ENCODE results near the gene PAPSS1. TPM values are rescaled to one million over a fixed set of nuclear protein-coding genes. Genes with fewer than 3 reads are reported as not detected.

Gene PAPSS1
- total and polyA plus RNA-seq, 9 of the 15 experiments (the other 6 are each of a cell fraction or from before 2014, with no cell fraction given), result 21.1 to 53.9 (median 41.9) TPM

DNA sequence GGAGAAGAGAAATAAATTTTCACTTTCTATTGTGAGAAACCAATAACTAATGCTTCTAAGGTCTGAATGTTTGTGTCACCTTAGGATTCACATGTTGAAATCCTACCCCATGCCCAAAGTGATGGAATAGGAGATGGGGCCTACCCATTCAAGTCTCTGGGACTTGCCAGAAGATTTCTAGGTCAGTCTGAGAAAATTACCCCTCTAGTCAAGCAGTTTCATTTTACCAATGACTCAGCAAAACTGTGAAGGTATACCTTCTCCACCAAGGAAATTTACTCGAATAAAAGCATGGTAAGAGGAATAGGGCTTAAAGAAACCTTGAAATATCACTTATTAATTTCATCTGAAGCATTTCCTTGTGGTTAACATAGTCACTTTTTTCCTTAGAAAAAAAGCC, 23.5 kb upstream of the PAPSS1 start (continued):
- TF ChIP-seq, protein P1, sequence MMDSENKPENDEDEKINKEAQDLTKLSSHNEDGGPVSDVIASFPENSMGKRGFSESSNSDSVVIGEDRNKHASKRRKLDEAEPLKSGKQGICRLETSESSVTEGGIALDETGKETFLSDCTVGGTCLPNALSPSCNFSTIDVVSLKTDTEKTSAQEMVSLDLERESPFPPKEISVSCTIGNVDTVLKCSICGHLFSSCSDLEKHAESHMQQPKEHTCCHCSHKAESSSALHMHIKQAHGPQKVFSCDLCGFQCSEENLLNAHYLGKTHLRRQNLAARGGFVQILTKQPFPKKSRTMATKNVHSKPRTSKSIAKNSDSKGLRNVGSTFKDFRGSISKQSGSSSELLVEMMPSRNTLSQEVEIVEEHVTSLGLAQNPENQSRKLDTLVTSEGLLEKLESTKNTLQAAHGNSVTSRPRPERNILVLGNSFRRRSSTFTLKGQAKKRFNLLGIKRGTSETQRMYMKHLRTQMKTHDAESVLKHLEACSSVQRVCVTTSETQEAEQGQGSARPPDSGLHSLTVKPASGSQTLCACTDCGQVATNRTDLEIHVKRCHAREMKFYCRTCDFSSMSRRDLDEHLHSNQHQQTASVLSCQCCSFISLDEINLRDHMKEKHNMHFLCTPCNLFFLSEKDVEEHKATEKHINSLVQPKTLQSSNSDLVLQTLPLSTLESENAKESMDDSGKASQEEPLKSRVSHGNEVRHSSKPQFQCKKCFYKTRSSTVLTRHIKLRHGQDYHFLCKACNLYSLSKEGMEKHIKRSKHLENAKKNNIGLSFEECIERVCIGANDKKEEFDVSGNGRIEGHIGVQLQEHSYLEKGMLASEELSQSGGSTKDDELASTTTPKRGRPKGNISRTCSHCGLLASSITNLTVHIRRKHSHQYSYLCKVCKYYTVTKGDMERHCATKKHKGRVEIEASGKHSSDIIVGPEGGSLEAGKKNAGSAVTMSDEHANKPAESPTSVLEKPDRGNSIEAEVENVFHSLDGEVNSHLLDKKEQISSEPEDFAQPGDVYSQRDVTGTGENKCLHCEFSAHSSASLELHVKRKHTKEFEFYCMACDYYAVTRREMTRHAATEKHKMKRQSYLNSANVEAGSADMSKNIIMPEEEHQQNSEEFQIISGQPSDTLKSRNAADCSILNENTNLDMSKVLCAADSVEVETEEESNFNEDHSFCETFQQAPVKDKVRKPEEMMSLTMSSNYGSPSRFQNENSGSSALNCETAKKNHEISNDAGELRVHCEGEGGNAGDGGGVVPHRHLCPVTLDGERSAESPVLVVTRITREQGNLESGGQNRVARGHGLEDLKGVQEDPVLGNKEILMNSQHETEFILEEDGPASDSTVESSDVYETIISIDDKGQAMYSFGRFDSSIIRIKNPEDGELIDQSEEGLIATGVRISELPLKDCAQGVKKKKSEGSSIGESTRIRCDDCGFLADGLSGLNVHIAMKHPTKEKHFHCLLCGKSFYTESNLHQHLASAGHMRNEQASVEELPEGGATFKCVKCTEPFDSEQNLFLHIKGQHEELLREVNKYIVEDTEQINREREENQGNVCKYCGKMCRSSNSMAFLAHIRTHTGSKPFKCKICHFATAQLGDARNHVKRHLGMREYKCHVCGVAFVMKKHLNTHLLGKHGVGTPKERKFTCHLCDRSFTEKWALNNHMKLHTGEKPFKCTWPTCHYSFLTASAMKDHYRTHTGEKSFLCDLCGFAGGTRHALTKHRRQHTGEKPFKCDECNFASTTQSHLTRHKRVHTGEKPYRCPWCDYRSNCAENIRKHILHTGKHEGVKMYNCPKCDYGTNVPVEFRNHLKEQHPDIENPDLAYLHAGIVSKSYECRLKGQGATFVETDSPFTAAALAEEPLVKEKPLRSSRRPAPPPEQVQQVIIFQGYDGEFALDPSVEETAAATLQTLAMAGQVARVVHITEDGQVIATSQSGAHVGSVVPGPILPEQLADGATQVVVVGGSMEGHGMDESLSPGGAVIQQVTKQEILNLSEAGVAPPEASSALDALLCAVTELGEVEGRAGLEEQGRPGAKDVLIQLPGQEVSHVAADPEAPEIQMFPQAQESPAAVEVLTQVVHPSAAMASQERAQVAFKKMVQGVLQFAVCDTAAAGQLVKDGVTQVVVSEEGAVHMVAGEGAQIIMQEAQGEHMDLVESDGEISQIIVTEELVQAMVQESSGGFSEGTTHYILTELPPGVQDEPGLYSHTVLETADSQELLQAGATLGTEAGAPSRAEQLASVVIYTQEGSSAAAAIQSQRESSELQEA (IDR thresholded peaks at IDR 0.05; ENCODE audit: low read depth), result no peak
- peak; percentile 93 for TF ChIP-seq MAFF (IDR thresholded peaks at IDR 0.05; ENCODE audit: low read length)
- no peak for TF ChIP-seq YBX1 (IDR thresholded peaks at IDR 0.05)
- peak; percentile 66; the same call in 1 of the 2 replicates for TF ChIP-seq BACH1 (tag; IDR thresholded peaks at IDR 0.05)
- TF ChIP-seq NFE2 (IDR thresholded peaks at IDR 0.05; ENCODE audit: low read depth), result peak; percentile 86
- no peak for TF ChIP-seq ASH1L (IDR thresholded peaks at IDR 0.05; ENCODE audit: borderline replicate concordance, low read depth, partially characterized antibody)
- TF ChIP-seq RUNX1 (IDR thresholded peaks at IDR 0.05; ENCODE audit: low read depth), result no peak
- TF ChIP-seq MAFG (tag; conservative IDR thresholded peaks at IDR 0.05), result peak; percentile 90
- TF ChIP-seq ZNF316 (IDR thresholded peaks at IDR 0.05), result peak; percentile 95
- peak; percentile 88 for TF ChIP-seq C11orf30 (IDR thresholded peaks at IDR 0.05; ENCODE audit: low read depth)
- 0 out of 2 replicates have a peak, but pooled peaks have one; percentile 22 for TF ChIP-seq ARID1B (IDR thresholded peaks at IDR 0.05)
- TF ChIP-seq, protein P2, sequence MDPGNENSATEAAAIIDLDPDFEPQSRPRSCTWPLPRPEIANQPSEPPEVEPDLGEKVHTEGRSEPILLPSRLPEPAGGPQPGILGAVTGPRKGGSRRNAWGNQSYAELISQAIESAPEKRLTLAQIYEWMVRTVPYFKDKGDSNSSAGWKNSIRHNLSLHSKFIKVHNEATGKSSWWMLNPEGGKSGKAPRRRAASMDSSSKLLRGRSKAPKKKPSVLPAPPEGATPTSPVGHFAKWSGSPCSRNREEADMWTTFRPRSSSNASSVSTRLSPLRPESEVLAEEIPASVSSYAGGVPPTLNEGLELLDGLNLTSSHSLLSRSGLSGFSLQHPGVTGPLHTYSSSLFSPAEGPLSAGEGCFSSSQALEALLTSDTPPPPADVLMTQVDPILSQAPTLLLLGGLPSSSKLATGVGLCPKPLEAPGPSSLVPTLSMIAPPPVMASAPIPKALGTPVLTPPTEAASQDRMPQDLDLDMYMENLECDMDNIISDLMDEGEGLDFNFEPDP (CRISPR knock-in tag; IDR thresholded peaks at IDR 0.05), result no peak

Measured in K562 (cell line).